A549 (cell line): ENCODE results near the gene ROBO1.
A peak's percentile ranks its signal among the peaks of the same experiment; 100 is the strongest.

Experiments used
- CEBPB ChIP-seq, 2 experiments: fragments of >200 bp in 1 of 2; sonication (Bioruptor Twin) in 1 of 2; formaldehyde crosslinking in 1 of 2; IDR thresholded peaks; 2 replicates each; pipeline ENCODE4 v1.6.1; 2012 to 2016
- CHD2 ChIP-seq: fragments of 150-350 bp; IDR thresholded peaks from 2 replicates; pipeline ENCODE4 v1.6.1; 2014; ENCODE audit warnings: low read length; ENCODE audit not compliant: partially characterized antibody
- ESRRA ChIP-seq: fragments of 150-350 bp; IDR thresholded peaks from 2 replicates; pipeline ENCODE4 v1.6.1; 2014; ENCODE audit warnings: mild to moderate bottlenecking, low read length, borderline replicate concordance
- HDAC2 ChIP-seq: fragments of 200-600 bp; sonication (generic); IDR thresholded peaks from 2 replicates; pipeline ENCODE4 v1.6.1; 2016
- JUNB ChIP-seq: fragments of >200 bp; sonication (Bioruptor Twin); formaldehyde crosslinking; IDR thresholded peaks from 2 replicates; pipeline ENCODE4 v1.6.1; 2016
- MAZ ChIP-seq: fragments of 150-350 bp; IDR thresholded peaks from 2 replicates; pipeline ENCODE4 v1.6.1; 2014; ENCODE audit warnings: antibody characterized with exemption, low read depth, low read length, borderline replicate concordance
- POLR2A ChIP-seq: IDR thresholded peaks from 2 replicates; pipeline ENCODE4 v1.6.1; 2012; ENCODE audit warnings: mild to moderate bottlenecking, low read length
- POLR2AphosphoS2 ChIP-seq: conservative IDR thresholded peaks from 2 replicates; pipeline ENCODE4 v1.6.1; 2012; ENCODE audit warnings: low read length, improper control_type of control experiment, inconsistent platforms
- RAD21 ChIP-seq, 2 experiments: fragments of >200 bp in 1 of 2; sonication (Bioruptor Twin) in 1 of 2; formaldehyde crosslinking in 1 of 2; IDR thresholded peaks in 1 of 2; conservative IDR thresholded peaks in 1 of 2; 2 replicates in 1 of 2; 3 replicates in 1 of 2; pipeline ENCODE4 v1.6.1; 2012 to 2018; ENCODE audit warnings: inconsistent platforms in 1 of 2
- RCOR1 ChIP-seq: fragments of 150-350 bp; IDR thresholded peaks from 2 replicates; pipeline ENCODE4 v1.6.1; 2014; ENCODE audit warnings: antibody characterized with exemption, low read length, low read depth
- SMC3 ChIP-seq: fragments of >200 bp; sonication (Bioruptor Twin); formaldehyde crosslinking; IDR thresholded peaks from 3 replicates; pipeline ENCODE4 v1.6.1; 2018; ENCODE audit warnings: inconsistent platforms
- TF ChIP-seq, protein P1 (sequence below): fragments of 250-450 bp; sonication (Bioruptor Pico); IDR thresholded peaks from 2 replicates; pipeline ENCODE4 v1.5.0; 2021; ENCODE audit warnings: mild to moderate bottlenecking, moderate library complexity, borderline replicate concordance
- TF ChIP-seq, protein P2 (sequence below): fragments of 450-650 bp; IDR thresholded peaks from 2 replicates; pipeline ENCODE4 v1.6.1; 2014; ENCODE audit warnings: antibody characterized with exemption
- TF ChIP-seq, protein P3 (sequence below): fragments of >200 bp; sonication (Bioruptor Twin); formaldehyde crosslinking; IDR thresholded peaks from 3 replicates; pipeline ENCODE4 v1.5.1; 2016

DNA sequence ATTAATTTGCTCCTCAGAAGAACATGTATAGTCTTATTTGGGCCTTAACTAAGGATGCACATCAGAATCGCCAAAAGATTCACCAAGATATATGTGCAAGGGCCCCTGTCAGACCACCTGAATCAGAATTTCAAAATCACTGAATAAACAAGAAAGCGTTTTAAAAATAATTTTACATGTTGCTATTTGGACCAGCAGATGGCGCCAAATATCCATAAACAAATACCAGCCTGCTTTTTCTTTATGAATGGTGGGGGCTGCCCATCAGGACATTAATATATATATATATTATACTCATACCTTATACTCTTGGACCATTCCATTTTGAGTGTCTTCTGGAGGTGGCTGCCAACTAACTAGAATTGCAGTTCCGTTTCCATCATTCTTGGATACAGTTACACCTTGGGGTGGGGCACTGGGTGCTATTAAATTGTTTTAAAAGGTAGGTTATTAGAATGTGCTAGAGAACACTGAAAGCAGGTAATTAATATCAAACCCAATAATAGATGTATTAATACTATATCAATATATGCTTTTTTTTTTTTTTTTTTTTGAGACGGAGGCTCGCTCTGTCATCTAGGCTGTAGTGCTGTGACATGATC lies 1108.3 kb downstream of the ROBO1 start:
- TF ChIP-seq, protein P1, sequence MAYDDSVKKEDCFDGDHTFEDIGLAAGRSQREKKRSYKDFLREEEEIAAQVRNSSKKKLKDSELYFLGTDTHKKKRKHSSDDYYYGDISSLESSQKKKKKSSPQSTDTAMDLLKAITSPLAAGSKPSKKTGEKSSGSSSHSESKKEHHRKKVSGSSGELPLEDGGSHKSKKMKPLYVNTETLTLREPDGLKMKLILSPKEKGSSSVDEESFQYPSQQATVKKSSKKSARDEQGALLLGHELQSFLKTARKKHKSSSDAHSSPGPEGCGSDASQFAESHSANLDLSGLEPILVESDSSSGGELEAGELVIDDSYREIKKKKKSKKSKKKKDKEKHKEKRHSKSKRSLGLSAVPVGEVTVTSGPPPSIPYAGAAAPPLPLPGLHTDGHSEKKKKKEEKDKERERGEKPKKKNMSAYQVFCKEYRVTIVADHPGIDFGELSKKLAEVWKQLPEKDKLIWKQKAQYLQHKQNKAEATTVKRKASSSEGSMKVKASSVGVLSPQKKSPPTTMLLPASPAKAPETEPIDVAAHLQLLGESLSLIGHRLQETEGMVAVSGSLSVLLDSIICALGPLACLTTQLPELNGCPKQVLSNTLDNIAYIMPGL (CRISPR knock-in tag) = no peak
- TF ChIP-seq HDAC2 (no peak), POLR2A (no peak), POLR2AphosphoS2 (no peak), CHD2 (no peak), RAD21 (conservative IDR thresholded peaks at IDR 0.05 in 1 of 2, IDR thresholded peaks at IDR 0.05 in 1 of 2) (peak; percentile 76 to 94), RCOR1 (no peak), MAZ (no peak), ESRRA (no peak), SMC3 (peak; percentile 95), JUNB (no peak), CEBPB (IDR thresholded peaks at IDR 0.05) (no peak)
- TF ChIP-seq, protein P2, sequence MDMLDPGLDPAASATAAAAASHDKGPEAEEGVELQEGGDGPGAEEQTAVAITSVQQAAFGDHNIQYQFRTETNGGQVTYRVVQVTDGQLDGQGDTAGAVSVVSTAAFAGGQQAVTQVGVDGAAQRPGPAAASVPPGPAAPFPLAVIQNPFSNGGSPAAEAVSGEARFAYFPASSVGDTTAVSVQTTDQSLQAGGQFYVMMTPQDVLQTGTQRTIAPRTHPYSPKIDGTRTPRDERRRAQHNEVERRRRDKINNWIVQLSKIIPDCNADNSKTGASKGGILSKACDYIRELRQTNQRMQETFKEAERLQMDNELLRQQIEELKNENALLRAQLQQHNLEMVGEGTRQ = no peak
- TF ChIP-seq, protein P3, sequence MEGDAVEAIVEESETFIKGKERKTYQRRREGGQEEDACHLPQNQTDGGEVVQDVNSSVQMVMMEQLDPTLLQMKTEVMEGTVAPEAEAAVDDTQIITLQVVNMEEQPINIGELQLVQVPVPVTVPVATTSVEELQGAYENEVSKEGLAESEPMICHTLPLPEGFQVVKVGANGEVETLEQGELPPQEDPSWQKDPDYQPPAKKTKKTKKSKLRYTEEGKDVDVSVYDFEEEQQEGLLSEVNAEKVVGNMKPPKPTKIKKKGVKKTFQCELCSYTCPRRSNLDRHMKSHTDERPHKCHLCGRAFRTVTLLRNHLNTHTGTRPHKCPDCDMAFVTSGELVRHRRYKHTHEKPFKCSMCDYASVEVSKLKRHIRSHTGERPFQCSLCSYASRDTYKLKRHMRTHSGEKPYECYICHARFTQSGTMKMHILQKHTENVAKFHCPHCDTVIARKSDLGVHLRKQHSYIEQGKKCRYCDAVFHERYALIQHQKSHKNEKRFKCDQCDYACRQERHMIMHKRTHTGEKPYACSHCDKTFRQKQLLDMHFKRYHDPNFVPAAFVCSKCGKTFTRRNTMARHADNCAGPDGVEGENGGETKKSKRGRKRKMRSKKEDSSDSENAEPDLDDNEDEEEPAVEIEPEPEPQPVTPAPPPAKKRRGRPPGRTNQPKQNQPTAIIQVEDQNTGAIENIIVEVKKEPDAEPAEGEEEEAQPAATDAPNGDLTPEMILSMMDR = peak; percentile 81
